A172 (cell line): ENCODE data around the gene ZBTB47. TPM values are rescaled to one million over a fixed set of nuclear protein-coding genes. Genes with fewer than 3 reads are reported as not detected.

Source experiments
- DNase-seq: peaks from one replicate; pipeline ENCODE4 v3.0.0-alpha.2; 2015; ENCODE audit warnings: low spot score
- total RNA-seq: library from RNA; depleted of rRNA; stranded (reverse); fragments of >200 nt; shearing (Covaris generic); gene quantifications from 2 replicates; pipeline ENCODE4 v1.2.3, GENCODE V29; 2014; rRNA removed

ZBTB47 gene
- total RNA-seq, 1 experiment from 2014 or later: 17.9 TPM

DNA sequence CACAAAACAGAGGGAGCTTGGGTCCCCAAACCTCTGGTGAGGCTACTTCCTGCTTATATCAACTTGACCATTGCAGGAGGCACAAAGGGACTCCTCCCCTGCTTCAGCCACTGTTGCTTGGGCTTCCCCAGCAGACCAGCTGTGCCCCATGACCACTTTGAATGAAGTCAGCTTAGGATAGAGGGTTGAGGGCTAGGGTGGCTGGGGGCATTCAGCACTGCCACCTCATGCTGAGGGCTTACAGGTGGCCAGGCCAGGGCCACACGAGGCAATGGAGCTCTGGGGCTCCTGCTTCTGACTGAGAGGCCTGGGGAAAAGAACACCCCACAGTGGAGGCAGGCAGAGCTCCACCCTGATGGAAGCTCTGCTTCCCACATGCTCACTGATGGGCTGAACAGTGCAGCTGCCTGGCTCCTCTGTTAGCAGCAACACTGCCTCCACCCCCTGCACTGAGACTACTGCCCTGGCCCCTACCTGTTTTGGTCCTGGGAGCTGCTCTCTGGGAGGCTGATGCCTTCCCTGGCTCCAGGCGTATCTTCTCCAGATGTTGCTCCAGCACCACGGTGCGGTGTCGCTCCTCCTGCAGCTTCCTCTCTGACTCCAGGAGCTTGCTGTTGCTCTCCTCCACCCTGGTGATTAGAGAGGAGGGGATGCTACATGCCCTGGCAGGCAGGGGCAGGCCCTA is 59.3 kb downstream of the ZBTB47 start:
- DNase-seq: no peak

DNA sequence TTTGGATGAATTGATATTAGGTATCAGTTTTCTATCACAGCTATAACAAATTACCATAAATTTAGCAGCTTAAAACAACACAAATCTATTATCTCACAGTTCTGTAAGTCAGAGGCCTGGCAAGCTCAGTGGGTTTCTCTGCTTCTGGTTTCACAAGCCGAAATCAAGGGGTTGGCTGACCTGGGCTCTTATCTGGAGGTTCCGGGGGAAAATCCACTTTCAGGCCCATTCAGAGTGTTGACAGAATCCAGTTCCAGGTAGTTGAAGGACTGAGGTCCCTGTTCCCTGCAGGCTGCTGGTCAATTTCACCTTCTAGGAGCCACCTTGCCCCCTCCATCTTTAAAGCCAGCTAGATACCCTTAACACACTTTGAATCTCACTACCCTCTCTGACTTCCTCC is 60.2 kb downstream of the ZBTB47 start:
- no peak for DNase-seq

DNA sequence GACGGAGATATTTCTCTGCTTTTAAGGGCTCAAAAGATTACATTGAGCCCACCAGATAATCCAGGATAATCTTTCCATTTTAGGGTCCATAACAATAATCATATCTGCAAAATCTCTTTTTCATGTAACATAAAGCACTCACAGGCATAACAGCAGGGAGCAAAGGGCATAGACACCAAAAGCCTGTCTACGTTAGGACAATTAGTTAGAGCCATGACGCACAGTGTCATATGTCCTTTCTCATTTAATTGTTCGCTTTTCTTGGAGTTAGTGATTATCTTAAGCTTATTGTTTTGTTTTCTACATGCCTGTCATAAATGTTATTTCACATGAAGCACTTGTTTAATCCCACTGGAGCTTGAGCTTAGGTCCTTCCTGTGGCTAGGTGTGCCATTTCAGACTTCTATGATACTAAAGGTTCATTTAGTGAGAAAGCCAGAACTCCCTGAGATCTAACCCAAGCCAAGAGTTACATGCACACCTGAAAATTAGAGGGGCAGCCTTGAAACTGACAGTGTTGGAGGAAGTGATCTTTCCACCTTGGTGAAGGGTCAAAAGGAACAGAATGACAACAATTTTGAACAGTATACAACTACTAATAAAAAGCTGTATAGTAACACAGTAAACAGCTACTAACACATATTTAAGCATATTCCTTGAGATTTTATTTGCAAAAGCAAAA is 60.8 kb downstream of the ZBTB47 start:
- no peak for DNase-seq

Other genes with a start within 250 kb of the ZBTB47 start
- gene LYZL4, start 243.1 kb upstream of the ZBTB47 start, total RNA-seq: not detected in 2 replicates
- gene VIPR1, start 151.1 kb upstream of the ZBTB47 start, total RNA-seq: not detected in 2 replicates
- 77.4 and 84.5 TPM in 2 replicates for gene SEC22C, start 71.7 kb upstream of the ZBTB47 start, total RNA-seq
- 33.2 and 37.8 TPM in 2 replicates for gene SS18L2, start 62.8 kb upstream of the ZBTB47 start, total RNA-seq
- 22.9 and 23.8 TPM in 2 replicates for gene NKTR, start 53.0 kb upstream of the ZBTB47 start, total RNA-seq
- not detected in 2 replicates for gene KLHL40, start 31.8 kb downstream of the ZBTB47 start, total RNA-seq
- gene HHATL, start 49.1 kb downstream of the ZBTB47 start, total RNA-seq: not detected in 2 replicates
- gene CCDC13, start 119.6 kb downstream of the ZBTB47 start, total RNA-seq: 0.02 TPM in 1 of 2 replicates, not detected in the other
- 249 and 254 TPM in 2 replicates for gene HIGD1A, start 150.8 kb downstream of the ZBTB47 start, total RNA-seq
- not detected in 2 replicates for gene ACKR2, start 155.7 kb downstream of the ZBTB47 start, total RNA-seq
- gene CYP8B1, start 222.2 kb downstream of the ZBTB47 start, total RNA-seq: not detected in 2 replicates